ENCODE data around the gene KBTBD3. TPM values are rescaled to one million over a fixed set of nuclear protein-coding genes. Genes with fewer than 3 reads are reported as not detected.

KBTBD3 gene
- total RNA-seq, 1 donor from 2014 or later, result 3.1 TPM

- no peak for DNase-seq (ENCODE audit: low spot score)
- Mint-ChIP-seq H3K27me3 (ENCODE audit: unreplicated experiment) (no peaks in the 10 kb centered on the region), H3K27ac (ENCODE audit: unreplicated experiment) (no peak overlapping the region), H3K36me3 (ENCODE audit: low read depth, unreplicated experiment) (no peaks in the 10 kb centered on the region), H3K9me3 (ENCODE audit: unreplicated experiment) (no peaks in the 10 kb centered on the region), H3K4me1 (ENCODE audit: unreplicated experiment) (peaks cover 2% of the 10 kb centered on the region), H3K4me3 (ENCODE audit: unreplicated experiment) (no peak overlapping the region)
- TF ChIP-seq CTCF (IDR thresholded peaks at IDR 0.05; ENCODE audit: unreplicated experiment), result no peak
Observed at GRCh38 chr11:106101370-106101769, 24.2 kb upstream of the KBTBD3 start.

- Mint-ChIP-seq H3K9me3 (ENCODE audit: unreplicated experiment) (no peaks in the 10 kb centered on the region), H3K27me3 (ENCODE audit: unreplicated experiment) (no peaks in the 10 kb centered on the region), H3K4me3 (ENCODE audit: unreplicated experiment) (no peak overlapping the region), H3K4me1 (ENCODE audit: unreplicated experiment) (peaks cover 2% of the 10 kb centered on the region), H3K27ac (ENCODE audit: unreplicated experiment) (no peak overlapping the region), H3K36me3 (ENCODE audit: low read depth, unreplicated experiment) (peaks cover 6% of the 10 kb centered on the region)
- TF ChIP-seq CTCF (IDR thresholded peaks at IDR 0.05; ENCODE audit: unreplicated experiment), result no peak
- no peak for DNase-seq (ENCODE audit: low spot score)
Observed at GRCh38 chr11:106098893-106099553, 21.9 kb upstream of the KBTBD3 start.

- H3K27ac Mint-ChIP-seq (ENCODE audit: unreplicated experiment), result no peak overlapping the region
- DNase-seq (ENCODE audit: low spot score), result no peak
- no peak overlapping the region for H3K4me3 Mint-ChIP-seq (ENCODE audit: unreplicated experiment)
- no peak for TF ChIP-seq CTCF (IDR thresholded peaks at IDR 0.05; ENCODE audit: unreplicated experiment)
- H3K9me3 Mint-ChIP-seq (ENCODE audit: unreplicated experiment), result no peaks in the 10 kb centered on the region
- peaks cover 6% of the 10 kb centered on the region for H3K36me3 Mint-ChIP-seq (ENCODE audit: low read depth, unreplicated experiment)
- no peaks in the 10 kb centered on the region for H3K27me3 Mint-ChIP-seq (ENCODE audit: unreplicated experiment)
- H3K4me1 Mint-ChIP-seq (ENCODE audit: unreplicated experiment), result no peaks in the 10 kb centered on the region
Observed at GRCh38 chr11:106092446-106092845, 15.3 kb upstream of the KBTBD3 start.

GRCh38 chr11:106091480-106092123, 14.5 kb upstream of the KBTBD3 start:
- no peaks in the 10 kb centered on the region for H3K9me3 Mint-ChIP-seq (ENCODE audit: unreplicated experiment)
- no peaks in the 10 kb centered on the region for H3K27me3 Mint-ChIP-seq (ENCODE audit: unreplicated experiment)
- TF ChIP-seq CTCF (IDR thresholded peaks at IDR 0.05; ENCODE audit: unreplicated experiment), result no peak
- no peaks in the 10 kb centered on the region for H3K4me1 Mint-ChIP-seq (ENCODE audit: unreplicated experiment)
- no peak overlapping the region for H3K4me3 Mint-ChIP-seq (ENCODE audit: unreplicated experiment)
- peaks cover 6% of the 10 kb centered on the region for H3K36me3 Mint-ChIP-seq (ENCODE audit: low read depth, unreplicated experiment)
- no peak for DNase-seq (ENCODE audit: low spot score)
- H3K27ac Mint-ChIP-seq (ENCODE audit: unreplicated experiment), result no peak overlapping the region

- no peak overlapping the region for H3K27ac Mint-ChIP-seq (ENCODE audit: unreplicated experiment)
Observed at GRCh38 chr11:106088896-106089295, 11.7 kb upstream of the KBTBD3 start.

More at GRCh38 chr11:106088896-106089295, 11.7 kb upstream of the KBTBD3 start:
- no peaks in the 10 kb centered on the region for H3K4me1 Mint-ChIP-seq (ENCODE audit: unreplicated experiment)
- no peaks in the 10 kb centered on the region for H3K36me3 Mint-ChIP-seq (ENCODE audit: low read depth, unreplicated experiment)
- TF ChIP-seq CTCF (IDR thresholded peaks at IDR 0.05; ENCODE audit: unreplicated experiment), result no peak
- no peaks in the 10 kb centered on the region for H3K27me3 Mint-ChIP-seq (ENCODE audit: unreplicated experiment)
- no peak for DNase-seq (ENCODE audit: low spot score)
- H3K9me3 Mint-ChIP-seq (ENCODE audit: unreplicated experiment), result no peaks in the 10 kb centered on the region
- no peak overlapping the region for H3K4me3 Mint-ChIP-seq (ENCODE audit: unreplicated experiment)
